ENCODE results near the gene ABCC3. TPM values are rescaled to one million over a fixed set of nuclear protein-coding genes. Genes with fewer than 3 reads are reported as not detected.
A peak's percentile ranks its signal among the peaks of the same experiment; 100 is the strongest.

ABCC3 gene
- total and polyA plus RNA-seq, 9 of the 15 experiments (the other 6 are each of a cell fraction or from before 2014, with no cell fraction given): 0.03 to 1.6 (median 0.42) TPM; not detected in 5

- no TSS peak for BruUV-seq (replicated peaks)
- CTCF ChIA-PET (ENCODE audit: low intra/inter-chr PET ratio): no interaction called here
- ATAC-seq: no peak
Observed at GRCh38 chr17:50722746-50723145, 88.1 kb downstream of the ABCC3 start.

More at GRCh38 chr17:50722746-50723145, 88.1 kb downstream of the ABCC3 start:
- intact Hi-C loops (cut with micrococcal nuclease) (loop anchor here (5.0 to 10.0 kb wide), 2 partner anchors 40 to 212 kb away; no protein-coding TSS in a partner anchor), in situ Hi-C loops (cut with MboI) (no loop called here)
- Histone ChIP-seq H4K20me1 (replicated peaks; ENCODE audit: control insufficient read depth, insufficient read depth, low read length) (peaks cover 47% of the 10 kb centered on the region), H3K9ac (ENCODE audit: insufficient read depth in 1 of 2, low read depth in 2 of 2, low read length in 2 of 2) (peak overlapping the region in 1 of 2 experiments; percentile 33; a peak in 1 of 4 replicates), H3K4me1 (replicated peaks in 1 of 2; ENCODE audit: control insufficient read depth in 2 of 2, insufficient read depth in 2 of 2, low read length in 2 of 2) (peaks cover 11 to 24% of the 10 kb centered on the region in 2 experiments; a peak in 4 of 5 replicates), H3K36me3 (ENCODE audit: control insufficient read depth, insufficient read depth, low read length) (peaks cover 46% of the 10 kb centered on the region), H3K9me1 (ENCODE audit: control insufficient read depth, insufficient read depth, low read length) (no peaks in the 10 kb centered on the region), H3K4me2 (ENCODE audit: insufficient read depth, low read length) (peak overlapping the region; percentile 53; the same call in 1 of the 2 replicates), H3K79me2 (ENCODE audit: control insufficient read depth, insufficient read depth, low read length) (peaks cover 93% of the 10 kb centered on the region), H2AFZ (ENCODE audit: low read depth, low read length) (no peak overlapping the region), H3K27me3 (ENCODE audit: control insufficient read depth in 2 of 2, insufficient read depth in 2 of 2, low read length in 2 of 2) (no peaks in the 10 kb centered on the region), H3K27ac (ENCODE audit: extremely low read depth, low read depth, low read length) (no peak overlapping the region), H3K9me3 (replicated peaks; ENCODE audit: control insufficient read depth, insufficient read depth, low read depth, low read length) (no peaks in the 10 kb centered on the region), H3K4me3 (peak overlapping the region; percentile 87; the same call in 1 of the 2 replicates)
- DNase-seq (ENCODE audit: extremely low read depth in 1 of 4, low spot score in 3 of 4) (no peak), FAIRE-seq (no peak)
- POLR2A ChIA-PET: interaction anchor here (1.7 kb wide), 1 partner anchor 9 kb away, joined by 5 read pairs; no protein-coding TSS in a partner anchor
- TF ChIP-seq, protein P1, sequence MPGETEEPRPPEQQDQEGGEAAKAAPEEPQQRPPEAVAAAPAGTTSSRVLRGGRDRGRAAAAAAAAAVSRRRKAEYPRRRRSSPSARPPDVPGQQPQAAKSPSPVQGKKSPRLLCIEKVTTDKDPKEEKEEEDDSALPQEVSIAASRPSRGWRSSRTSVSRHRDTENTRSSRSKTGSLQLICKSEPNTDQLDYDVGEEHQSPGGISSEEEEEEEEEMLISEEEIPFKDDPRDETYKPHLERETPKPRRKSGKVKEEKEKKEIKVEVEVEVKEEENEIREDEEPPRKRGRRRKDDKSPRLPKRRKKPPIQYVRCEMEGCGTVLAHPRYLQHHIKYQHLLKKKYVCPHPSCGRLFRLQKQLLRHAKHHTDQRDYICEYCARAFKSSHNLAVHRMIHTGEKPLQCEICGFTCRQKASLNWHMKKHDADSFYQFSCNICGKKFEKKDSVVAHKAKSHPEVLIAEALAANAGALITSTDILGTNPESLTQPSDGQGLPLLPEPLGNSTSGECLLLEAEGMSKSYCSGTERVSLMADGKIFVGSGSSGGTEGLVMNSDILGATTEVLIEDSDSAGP (CRISPR knock-in tag; IDR thresholded peaks at IDR 0.05): no peak
- TF ChIP-seq TAF1 (IDR thresholded peaks at IDR 0.05; ENCODE audit: control insufficient read depth, extremely low read depth, insufficient read depth, low read length, severe bottlenecking) (no peak), TSHZ1 (CRISPR knock-in tag; IDR thresholded peaks at IDR 0.05) (no peak), HLTF (IDR thresholded peaks at IDR 0.05) (no peak), THAP7 (CRISPR knock-in tag; IDR thresholded peaks at IDR 0.05) (no peak), FUS (optimal IDR thresholded peaks at IDR 0.05; ENCODE audit: low read depth, low read length) (no peak), ZNF124 (CRISPR knock-in tag; IDR thresholded peaks at IDR 0.05) (no peak), ARID1B (IDR thresholded peaks at IDR 0.05) (no peak), MXI1 (IDR thresholded peaks at IDR 0.05; ENCODE audit: low read depth, low read length) (no peak), ZNF232 (CRISPR knock-in tag; IDR thresholded peaks at IDR 0.05) (no peak), SFPQ (IDR thresholded peaks at IDR 0.05; ENCODE audit: low read depth, low read length) (no peak), EZH2 (IDR thresholded peaks at IDR 0.05; ENCODE audit: borderline replicate concordance, low read depth, low read length) (no peak)
- WGBS (ENCODE audit: insufficient coverage, low coverage, missing lambda C conversion rate): 28% methylated on average over 3 of the region's 3 CpGs
